ENCODE data around the gene TTC34. TPM values are rescaled to one million over a fixed set of nuclear protein-coding genes. Genes with fewer than 3 reads are reported as not detected.

Gene TTC34
- total RNA-seq, 2 experiments from 2014 or later: 1.6 to 1.9 TPM

GRCh38 chr1:2636733-2637132 lies 164.8 kb downstream of the TTC34 start:
- H3K4me1 Mint-ChIP-seq: no peaks in the 10 kb centered on the region
- no peak overlapping the region for H3K4me3 Mint-ChIP-seq
- no peaks in the 10 kb centered on the region for H3K27me3 Mint-ChIP-seq
- ChIA-PET CTCF (no interaction called here), POLR2A (interaction anchor here (0.6 to 0.7 kb wide), 2 partner anchors 223 to 442 kb away, joined by 3 read pairs; no protein-coding TSS in a partner anchor)
- H3K27ac Mint-ChIP-seq: no peak overlapping the region
- H3K9me3 Mint-ChIP-seq: peaks cover 22% of the 10 kb centered on the region
- H3K36me3 Mint-ChIP-seq (ENCODE audit: low read depth): peaks cover 5% of the 10 kb centered on the region
- no peak for DNase-seq

GRCh38 chr1:2635361-2636010 lies 166.0 kb downstream of the TTC34 start:
- Mint-ChIP-seq H3K36me3 (ENCODE audit: low read depth) (peaks cover 5% of the 10 kb centered on the region), H3K27me3 (peaks cover 4% of the 10 kb centered on the region), H3K4me1 (no peaks in the 10 kb centered on the region), H3K9me3 (peaks cover 26% of the 10 kb centered on the region), H3K4me3 (no peak overlapping the region), H3K27ac (no peak overlapping the region)
- no peak for DNase-seq
- POLR2A ChIA-PET: interaction anchor here (0.6 kb wide), 1 partner anchor 730 kb away, joined by 4 read pairs; no protein-coding TSS in a partner anchor
- CTCF ChIA-PET: interaction anchor here (0.6 kb wide), 1 partner anchor 1539 kb away, joined by 4 read pairs; no protein-coding TSS in a partner anchor

GRCh38 chr1:2633936-2634491 lies 167.5 kb downstream of the TTC34 start:
- CTCF ChIA-PET: interaction anchor here (1.2 kb wide), 1 partner anchor 10 kb away, joined by 3 read pairs; no protein-coding TSS in a partner anchor
- no peak for DNase-seq
- H3K27me3 Mint-ChIP-seq: peaks cover 14% of the 10 kb centered on the region

GRCh38 chr1:2633366-2633935 lies 168.0 kb downstream of the TTC34 start:
- DNase-seq: no peak
- no peak overlapping the region for H3K27ac Mint-ChIP-seq
- H3K4me1 Mint-ChIP-seq: no peaks in the 10 kb centered on the region
- H3K36me3 Mint-ChIP-seq (ENCODE audit: low read depth): peaks cover 5% of the 10 kb centered on the region
- ChIA-PET CTCF (interaction anchor here (1.2 kb wide), 1 partner anchor 9 kb away, joined by 3 read pairs; no protein-coding TSS in a partner anchor), POLR2A (no interaction called here)
- peaks cover 35% of the 10 kb centered on the region for H3K9me3 Mint-ChIP-seq
- H3K27me3 Mint-ChIP-seq: peaks cover 14% of the 10 kb centered on the region
- H3K4me3 Mint-ChIP-seq: no peak overlapping the region

More at GRCh38 chr1:2633936-2634491, 167.5 kb downstream of the TTC34 start:
- POLR2A ChIA-PET: no interaction called here
- peaks cover 5% of the 10 kb centered on the region for H3K36me3 Mint-ChIP-seq (ENCODE audit: low read depth)
- H3K27ac Mint-ChIP-seq: no peak overlapping the region
- H3K9me3 Mint-ChIP-seq: peaks cover 35% of the 10 kb centered on the region
- H3K4me3 Mint-ChIP-seq: no peak overlapping the region
- H3K4me1 Mint-ChIP-seq: no peaks in the 10 kb centered on the region

- H3K4me1 Mint-ChIP-seq: no peaks in the 10 kb centered on the region
- CTCF ChIA-PET: interaction anchor here (1.2 kb wide), 1 partner anchor 9 kb away, joined by 3 read pairs; no protein-coding TSS in a partner anchor
- no peak within 1 kb of the TSS for H3K4me3 Mint-ChIP-seq
- no peak for DNase-seq
- H3K27ac Mint-ChIP-seq: no peak within 1 kb of the TSS
- POLR2A ChIA-PET: no interaction called here
- peaks cover 5% of the 10 kb centered on the region for H3K36me3 Mint-ChIP-seq (ENCODE audit: low read depth)
- peaks cover 33% of the 10 kb centered on the region for H3K9me3 Mint-ChIP-seq
- H3K27me3 Mint-ChIP-seq: peaks cover 15% of the 10 kb centered on the region
These were observed 168.7 kb downstream of the TTC34 start, which contains the start of gene MMEL1 for GRCh38 chr1:2632561-2633361. TSS of gene MMEL1 (minus strand) at chr1:2633016. CDS start at chr1:2629484, 3,532 bp downstream.

GRCh38 chr1:2632051-2632430 lies 169.5 kb downstream of the TTC34 start:
- Mint-ChIP-seq H3K27ac (no peak overlapping the region), H3K4me1 (no peaks in the 10 kb centered on the region), H3K27me3 (peaks cover 21% of the 10 kb centered on the region), H3K4me3 (no peak overlapping the region), H3K9me3 (peaks cover 26% of the 10 kb centered on the region), H3K36me3 (ENCODE audit: low read depth) (peaks cover 4% of the 10 kb centered on the region)
- CTCF ChIA-PET: no interaction called here
- POLR2A ChIA-PET: no interaction called here
- no peak for DNase-seq

GRCh38 chr1:2631136-2632050 lies 170.1 kb downstream of the TTC34 start:
- Mint-ChIP-seq H3K27ac (no peak overlapping the region), H3K27me3 (peaks cover 26% of the 10 kb centered on the region), H3K4me3 (no peak overlapping the region), H3K9me3 (peaks cover 20% of the 10 kb centered on the region), H3K36me3 (ENCODE audit: low read depth) (no peaks in the 10 kb centered on the region), H3K4me1 (no peaks in the 10 kb centered on the region)
- ChIA-PET CTCF (no interaction called here), POLR2A (no interaction called here)
- DNase-seq: no peak

GRCh38 chr1:2630498-2631135 lies 170.9 kb downstream of the TTC34 start:
- H3K36me3 Mint-ChIP-seq (ENCODE audit: low read depth): no peaks in the 10 kb centered on the region
- peaks cover 34% of the 10 kb centered on the region for H3K27me3 Mint-ChIP-seq
- H3K27ac Mint-ChIP-seq: no peak overlapping the region
- ChIA-PET CTCF (no interaction called here), POLR2A (no interaction called here)
- no peaks in the 10 kb centered on the region for H3K4me1 Mint-ChIP-seq
- H3K4me3 Mint-ChIP-seq: no peak overlapping the region
- DNase-seq: no peak
- peaks cover 14% of the 10 kb centered on the region for H3K9me3 Mint-ChIP-seq

- Mint-ChIP-seq H3K4me1 (no peaks in the 10 kb centered on the region), H3K36me3 (ENCODE audit: low read depth) (no peaks in the 10 kb centered on the region), H3K27me3 (peaks cover 35% of the 10 kb centered on the region), H3K9me3 (peaks cover 14% of the 10 kb centered on the region), H3K27ac (no peak overlapping the region), H3K4me3 (no peak overlapping the region)
- DNase-seq: no peak
- ChIA-PET CTCF (no interaction called here), POLR2A (no interaction called here)
These were observed 171.6 kb downstream of the TTC34 start for GRCh38 chr1:2629627-2630497.

GRCh38 chr1:2628933-2629626 lies 172.4 kb downstream of the TTC34 start:
- Mint-ChIP-seq H3K36me3 (ENCODE audit: low read depth) (no peaks in the 10 kb centered on the region), H3K27ac (no peak overlapping the region), H3K4me1 (no peaks in the 10 kb centered on the region), H3K27me3 (peaks cover 35% of the 10 kb centered on the region), H3K4me3 (no peak overlapping the region), H3K9me3 (peaks cover 14% of the 10 kb centered on the region)
- no peak for DNase-seq
- ChIA-PET CTCF (interaction anchor here (0.9 kb wide), 1 partner anchor 12 kb away, joined by 3 read pairs; no protein-coding TSS in a partner anchor), POLR2A (no interaction called here)
